ENCODE data around the gene PTBP2.

- TF ChIP-seq CTCF (IDR thresholded peaks at IDR 0.05; ENCODE audit: low read depth, low read length) (no peak), POLR2A (IDR thresholded peaks at IDR 0.05; ENCODE audit: extremely low read depth, insufficient read length) (no peak)
Observed at GRCh38 chr1:96723936-96724335, 2.4 kb downstream of the PTBP2 start.

Data from NB4 (cell line).